ENCODE results near the gene DAB2IP. TPM values are rescaled to one million over a fixed set of nuclear protein-coding genes. Genes with fewer than 3 reads are reported as not detected.

Gene DAB2IP
- total and polyA plus RNA-seq, 8 donors: 17.5 to 303 (median 45.6) TPM

GRCh38 chr9:121808781-121809180 lies 157.3 kb downstream of the DAB2IP start:
- Histone ChIP-seq H3K4me3 (no peak overlapping the region), H3K4me1 (no peaks in the 10 kb centered on the region), H3K36me3 (no peaks in the 10 kb centered on the region), H3K27ac (no peak overlapping the region), H3K27me3 (no peaks in the 10 kb centered on the region), H3K9me3 (peaks cover 0 to 6% (median 6%) of the 10 kb centered on the region in 4 donors)
- no peak for TF ChIP-seq POLR2A (IDR thresholded peaks at IDR 0.05)
- TF ChIP-seq EP300 (IDR thresholded peaks at IDR 0.05): no peak
- TF ChIP-seq POLR2AphosphoS5 (IDR thresholded peaks at IDR 0.05): no peak
- TF ChIP-seq CTCF (IDR thresholded peaks at IDR 0.05): no peak
- DNase-seq: no peak
- intact Hi-C loops (cut with DNase I; ENCODE audit: low total_unique reads): no loop called here
- 60 to 88% (median 77%) methylated on average over 4 of the region's 4 CpGs for WGBS, 5 donors

- Histone ChIP-seq H3K9me3 (peaks cover 0 to 3% (median 2%) of the 10 kb centered on the region in 4 donors), H3K4me3 (no peak overlapping the region), H3K27me3 (no peaks in the 10 kb centered on the region), H3K36me3 (no peaks in the 10 kb centered on the region), H3K27ac (no peak overlapping the region), H3K4me1 (no peaks in the 10 kb centered on the region)
- 83 to 94% (median 92%) methylated on average over 15 of the region's 15 CpGs for WGBS, 5 donors
- intact Hi-C loops (cut with DNase I; ENCODE audit: low total_unique reads): no loop called here
- no peak for DNase-seq
- no peak for TF ChIP-seq EP300 (IDR thresholded peaks at IDR 0.05)
- TF ChIP-seq POLR2A (IDR thresholded peaks at IDR 0.05): no peak
- TF ChIP-seq POLR2AphosphoS5 (IDR thresholded peaks at IDR 0.05): no peak
- no peak for TF ChIP-seq CTCF (IDR thresholded peaks at IDR 0.05)
Measured at GRCh38 chr9:121809356-121810050, 158.1 kb downstream of the DAB2IP start.

GRCh38 chr9:121810489-121810888 lies 159.1 kb downstream of the DAB2IP start:
- no peak for DNase-seq
- Histone ChIP-seq H3K9me3 (no peaks in the 10 kb centered on the region), H3K4me3 (no peak overlapping the region), H3K36me3 (no peaks in the 10 kb centered on the region), H3K27ac (no peak overlapping the region), H3K27me3 (no peaks in the 10 kb centered on the region), H3K4me1 (no peaks in the 10 kb centered on the region)
- TF ChIP-seq POLR2A (IDR thresholded peaks at IDR 0.05) (no peak), EP300 (IDR thresholded peaks at IDR 0.05) (no peak), POLR2AphosphoS5 (IDR thresholded peaks at IDR 0.05) (no peak), CTCF (IDR thresholded peaks at IDR 0.05) (no peak)
- intact Hi-C loops (cut with DNase I; ENCODE audit: low total_unique reads): no loop called here
- 75 to 88% (median 81%) methylated on average over 3 of the region's 3 CpGs for WGBS, 5 donors

- WGBS, 5 donors: 80 to 91% (median 84%) methylated on average over 8 to 9 of the region's 9 CpGs
- intact Hi-C loops (cut with DNase I; ENCODE audit: low total_unique reads): no loop called here
- TF ChIP-seq POLR2A (IDR thresholded peaks at IDR 0.05) (no peak), CTCF (IDR thresholded peaks at IDR 0.05) (no peak), POLR2AphosphoS5 (IDR thresholded peaks at IDR 0.05) (no peak), EP300 (IDR thresholded peaks at IDR 0.05) (no peak)
Measured at GRCh38 chr9:121811140-121811539, 159.7 kb downstream of the DAB2IP start.

More at GRCh38 chr9:121811140-121811539, 159.7 kb downstream of the DAB2IP start:
- DNase-seq: no peak
- no peaks in the 10 kb centered on the region for H3K9me3 ChIP-seq
- H3K4me1 ChIP-seq: no peaks in the 10 kb centered on the region
- H3K36me3 ChIP-seq: no peaks in the 10 kb centered on the region
- no peak overlapping the region for H3K4me3 ChIP-seq
- H3K27me3 ChIP-seq: no peaks in the 10 kb centered on the region
- H3K27ac ChIP-seq: no peak overlapping the region

Measured in stomach (tissue), 9 donors.